DND-41 (cell line): ENCODE results near the gene ATP2A3.

Source experiments
- ATAC-seq: fragments of 200-7000 bp; cut with Tn5 transposase; 3 replicates; pipeline ENCODE4 v1.9.1; 2021; ENCODE audit warnings: low read depth; ENCODE audit not compliant: insufficient read depth
- DNase-seq: peaks from one replicate; pipeline ENCODE4 v3.0.0-alpha.2; 2020
- H2AFZ ChIP-seq: 2 replicates; pipeline ENCODE4 v1.6.0; 2012; ENCODE audit warnings: low read depth, low read length
- H3K27ac ChIP-seq: 2 replicates; pipeline ENCODE4 v1.5.1; 2012; ENCODE audit warnings: low read length, inconsistent platforms
- H3K27me3 ChIP-seq: fragments of 200-600 bp; sonication (generic); 2 replicates; pipeline ENCODE4 v1.6.0; 2012; ENCODE audit warnings: low read length, mild to moderate bottlenecking, inconsistent platforms; ENCODE audit not compliant: insufficient read depth, poor library complexity
- H3K36me3 ChIP-seq: 2 replicates; pipeline ENCODE4 v1.5.1; 2012; ENCODE audit warnings: low read length, inconsistent platforms; ENCODE audit not compliant: insufficient read depth
- H3K4me1 ChIP-seq: 2 replicates; pipeline ENCODE4 v1.5.1; 2012; ENCODE audit warnings: mild to moderate bottlenecking, low read length; ENCODE audit not compliant: insufficient read depth
- H3K4me2 ChIP-seq: 2 replicates; pipeline ENCODE4 v1.6.0; 2012; ENCODE audit warnings: mild to moderate bottlenecking, moderate library complexity, low read length, inconsistent platforms; ENCODE audit not compliant: insufficient read depth
- H3K4me3 ChIP-seq, 2 experiments: fragments of 200-600 bp in 1 of 2; shearing (Covaris generic) in 1 of 2; 2 replicates each; pipeline ENCODE4 v1.5.1; 2012 to 2016; ENCODE audit warnings: inconsistent platforms in 2 of 2, low read length in 2 of 2, mild to moderate bottlenecking in 2 of 2, low read depth in 1 of 2, moderate library complexity in 1 of 2
- H3K79me2 ChIP-seq: 2 replicates; pipeline ENCODE4 v1.6.0; 2012; ENCODE audit warnings: low read length, inconsistent platforms; ENCODE audit not compliant: insufficient read depth
- H3K9ac ChIP-seq: 2 replicates; pipeline ENCODE4 v1.6.0; 2012; ENCODE audit warnings: low read depth, mild to moderate bottlenecking, inconsistent platforms, low read length, moderate library complexity
- H3K9me3 ChIP-seq: 2 replicates; pipeline ENCODE4 v1.5.1; 2012; ENCODE audit warnings: low read length, moderate library complexity, mild to moderate bottlenecking, inconsistent platforms; ENCODE audit not compliant: insufficient read depth, severe bottlenecking
- H4K20me1 ChIP-seq: 2 replicates; pipeline ENCODE4 v1.6.0; 2012; ENCODE audit warnings: low read length; ENCODE audit not compliant: insufficient read depth
- CTCF ChIP-seq: IDR thresholded peaks from 2 replicates; pipeline ENCODE4 v1.5.1; 2012; ENCODE audit warnings: borderline replicate concordance, low read length, moderate library complexity, mild to moderate bottlenecking; ENCODE audit not compliant: poor library complexity, severe bottlenecking; ENCODE audit errors: extremely low read depth
- EZH2 ChIP-seq: IDR thresholded peaks from 3 replicates; pipeline ENCODE4 v1.6.1; 2012; ENCODE audit warnings: borderline replicate concordance, low read depth, mild to moderate bottlenecking, moderate library complexity, low read length, inconsistent platforms; ENCODE audit not compliant: severe bottlenecking

Gene ATP2A3

GRCh38 chr17:3885271-3885670 lies 79.0 kb downstream of the ATP2A3 start:
- no peak overlapping the region for H3K27ac ChIP-seq
- no peaks in the 10 kb centered on the region for H3K36me3 ChIP-seq
- ATAC-seq (no peak), DNase-seq (no peak)
- H3K9me3 ChIP-seq, result no peaks in the 10 kb centered on the region
- H3K4me2 ChIP-seq, result no peak overlapping the region
- H2AFZ ChIP-seq, result no peak overlapping the region
- no peak overlapping the region for H3K4me3 ChIP-seq
- no peaks in the 10 kb centered on the region for H3K4me1 ChIP-seq
- no peaks in the 10 kb centered on the region for H3K27me3 ChIP-seq
- TF ChIP-seq EZH2, result no peak
- no peak for TF ChIP-seq CTCF
- H4K20me1 ChIP-seq, result peaks cover 9% of the 10 kb centered on the region; the same call in 1 of the 2 replicates
- H3K79me2 ChIP-seq, result no peaks in the 10 kb centered on the region
- H3K9ac ChIP-seq, result no peak overlapping the region

GRCh38 chr17:3884188-3884587 lies 80.0 kb downstream of the ATP2A3 start:
- no peak for DNase-seq
- ATAC-seq, result no peak
- H3K27me3 ChIP-seq, result no peaks in the 10 kb centered on the region
- H3K4me2 ChIP-seq, result no peak overlapping the region
- no peak for TF ChIP-seq EZH2
- TF ChIP-seq CTCF, result no peak
- no peak overlapping the region for H3K4me3 ChIP-seq
- H3K9ac ChIP-seq, result no peak overlapping the region
- no peaks in the 10 kb centered on the region for H3K36me3 ChIP-seq
- H3K79me2 ChIP-seq, result no peaks in the 10 kb centered on the region
- H3K9me3 ChIP-seq, result no peaks in the 10 kb centered on the region
- H3K27ac ChIP-seq, result no peak overlapping the region
- H4K20me1 ChIP-seq, result peaks cover 9% of the 10 kb centered on the region; the same call in 1 of the 2 replicates
- no peak overlapping the region for H2AFZ ChIP-seq
- no peaks in the 10 kb centered on the region for H3K4me1 ChIP-seq

- ATAC-seq, result no peak
- Histone ChIP-seq H3K27me3 (no peaks in the 10 kb centered on the region), H2AFZ (no peak overlapping the region), H3K79me2 (no peaks in the 10 kb centered on the region), H3K9ac (no peak overlapping the region), H4K20me1 (peaks cover 9% of the 10 kb centered on the region; the same call in 1 of the 2 replicates), H3K27ac (no peak overlapping the region), H3K4me3 (no peak overlapping the region), H3K4me2 (no peak overlapping the region), H3K4me1 (no peaks in the 10 kb centered on the region), H3K36me3 (no peaks in the 10 kb centered on the region), H3K9me3 (no peaks in the 10 kb centered on the region)
- no peak for DNase-seq
- no peak for TF ChIP-seq CTCF
- TF ChIP-seq EZH2, result no peak
Measured at GRCh38 chr17:3882276-3882675, 82.0 kb downstream of the ATP2A3 start.

- no peak for TF ChIP-seq EZH2
- no peak for TF ChIP-seq CTCF
- no peaks in the 10 kb centered on the region for H3K4me1 ChIP-seq
- H4K20me1 ChIP-seq, result peaks cover 3% of the 10 kb centered on the region; the same call in 1 of the 2 replicates
- DNase-seq, result no peak
- no peaks in the 10 kb centered on the region for H3K36me3 ChIP-seq
- H3K79me2 ChIP-seq, result no peaks in the 10 kb centered on the region
- H3K27me3 ChIP-seq, result no peaks in the 10 kb centered on the region
- no peak overlapping the region for H3K4me2 ChIP-seq
- H2AFZ ChIP-seq, result no peak overlapping the region
- no peak overlapping the region for H3K9ac ChIP-seq
- H3K9me3 ChIP-seq, result no peaks in the 10 kb centered on the region
- no peak for ATAC-seq
- no peak overlapping the region for H3K27ac ChIP-seq
- H3K4me3 ChIP-seq, result no peak overlapping the region
Measured at GRCh38 chr17:3880983-3881382, 83.3 kb downstream of the ATP2A3 start.
